Liver (tissue), 9 donors: Measurements from ENCODE around the gene RBFA. TPM values are rescaled to one million over a fixed set of nuclear protein-coding genes. Genes with fewer than 3 reads are reported as not detected.

ENCODE experiments used
- DNase-seq: peaks from one replicate; pipeline ENCODE4 v3.0.0-alpha.2; 2017; ENCODE audit warnings: low spot score
- H3K27ac ChIP-seq, 2 donors: one replicate each; pipeline ENCODE4 v1.7.0; 2013; ENCODE audit warnings: inconsistent platforms in 2 of 2, low read length in 2 of 2, control low read depth in 1 of 2, low read depth in 1 of 2, mild to moderate bottlenecking in 1 of 2
- H3K27me3 ChIP-seq, 4 donors: one replicate each; pipeline versions ENCODE4 v1.6.1 to v1.7.0; 2013; ENCODE audit warnings: low read length in 3 of 4, inconsistent platforms in 1 of 4, mild to moderate bottlenecking in 1 of 4, moderate library complexity in 1 of 4; ENCODE audit not compliant: control insufficient read depth in 4 of 4, insufficient read depth in 4 of 4
- H3K36me3 ChIP-seq, 4 donors: one replicate each; pipeline versions ENCODE4 v1.6.1 to v1.7.0; 2013; ENCODE audit warnings: low read length in 3 of 4, mild to moderate bottlenecking in 3 of 4, low read depth in 1 of 4, moderate library complexity in 1 of 4; ENCODE audit not compliant: control insufficient read depth in 4 of 4, insufficient read depth in 3 of 4
- H3K4me1 ChIP-seq, 4 donors: one replicate each; pipeline versions ENCODE4 v1.6.1 to v1.7.0; 2013; ENCODE audit warnings: low read length in 3 of 4, mild to moderate bottlenecking in 3 of 4, moderate library complexity in 1 of 4; ENCODE audit not compliant: control insufficient read depth in 4 of 4, insufficient read depth in 4 of 4
- H3K4me3 ChIP-seq, 3 donors: one replicate each; pipeline versions ENCODE4 v1.6.1 to v1.7.0; 2013; ENCODE audit warnings: low read length in 3 of 3, control low read depth in 1 of 3, low read depth in 1 of 3, mild to moderate bottlenecking in 1 of 3
- H3K9ac ChIP-seq, 2 donors: one replicate each; pipeline ENCODE4 v1.7.0; 2013; ENCODE audit warnings: low read length in 2 of 2, mild to moderate bottlenecking in 2 of 2, moderate library complexity in 2 of 2, control low read depth in 1 of 2, low read depth in 1 of 2
- H3K9me3 ChIP-seq, 4 donors: one replicate each; pipeline versions ENCODE4 v1.6.1 to v1.7.0; 2013; ENCODE audit warnings: low read length in 3 of 4; ENCODE audit not compliant: control insufficient read depth in 4 of 4
- FOXA1 ChIP-seq: IDR thresholded peaks from 2 replicates; pipeline ENCODE4 v1.6.1; 2016; ENCODE audit warnings: antibody characterized with exemption
- FOXA2 ChIP-seq: IDR thresholded peaks from 2 replicates; pipeline ENCODE4 v1.6.1; 2016; ENCODE audit warnings: antibody characterized with exemption
- GABPA ChIP-seq, 2 donors: IDR thresholded peaks in 1 of 2; conservative IDR thresholded peaks in 1 of 2; 2 replicates each; pipeline ENCODE4 v1.6.1; 2016; ENCODE audit warnings: antibody characterized with exemption in 2 of 2, mild to moderate bottlenecking in 1 of 2, moderate library complexity in 1 of 2
- HNF4A ChIP-seq, 2 donors: conservative IDR thresholded peaks; 2 replicates each; pipeline ENCODE4 v1.6.1; 2016; ENCODE audit warnings: antibody characterized with exemption in 2 of 2, mild to moderate bottlenecking in 2 of 2
- JUND ChIP-seq, 2 donors: IDR thresholded peaks; 2 replicates each; pipeline ENCODE4 v1.6.1; 2016; ENCODE audit warnings: antibody characterized with exemption in 2 of 2
- NR2F2 ChIP-seq: IDR thresholded peaks from 2 replicates; pipeline ENCODE4 v1.6.1; 2016; ENCODE audit warnings: antibody characterized with exemption
- RAD21 ChIP-seq, 2 donors: IDR thresholded peaks; 2 replicates each; pipeline ENCODE4 v1.6.1; 2016; ENCODE audit warnings: antibody characterized with exemption in 2 of 2, mild to moderate bottlenecking in 2 of 2
- RXRA ChIP-seq, 2 donors: IDR thresholded peaks; 2 replicates each; pipeline ENCODE4 v1.6.1; 2017 to 2018; ENCODE audit warnings: antibody characterized with exemption in 2 of 2, mild to moderate bottlenecking in 1 of 2
- TAF1 ChIP-seq: conservative IDR thresholded peaks from 2 replicates; pipeline ENCODE4 v1.6.1; 2016; ENCODE audit warnings: antibody characterized with exemption, mild to moderate bottlenecking
- WGBS: extraction: QIAGEN DNeasy Blood & Tissue Kit; methylation state at CpG from one replicate; pipeline ENCODE4 v1.1.7; 2013; 5-methylcytosine and 5-hydroxymethylcytosine counted together
- polyA plus RNA-seq, 2 donors: library from polyadenylated mRNA; stranded (reverse) in 1 of 2; unstranded in 1 of 2; fragments of 200-250 nt in 1 of 2; fragments of >200 nt in 1 of 2; fragmentation: Nextera tagmentation in 1 of 2; extraction: Ambion mirVana in 1 of 2; gene quantifications; one replicate each; pipeline versions ENCODE4 v1.2.1 to v1.2.3, GENCODE V29; 2013 to 2015
- total RNA-seq, 2 donors: library from RNA; depleted of rRNA; stranded (reverse); fragments of >200 nt; gene quantifications; one replicate each; pipeline ENCODE4 v1.2.3, GENCODE V29; 2014
- TF ChIP-seq, protein P1 (sequence below): IDR thresholded peaks from 2 replicates; pipeline ENCODE4 v1.6.1; 2016; ENCODE audit warnings: antibody characterized with exemption
- TF ChIP-seq, protein P2 (sequence below): IDR thresholded peaks from 2 replicates; pipeline ENCODE4 v1.6.1; 2016; ENCODE audit warnings: antibody characterized with exemption
- TF ChIP-seq, protein P3 (sequence below): IDR thresholded peaks from 2 replicates; pipeline ENCODE4 v1.6.1; 2016; ENCODE audit warnings: antibody characterized with exemption
- TF ChIP-seq, protein P4 (sequence below): fragments of 150-350 bp; IDR thresholded peaks from 2 replicates; pipeline ENCODE4 v1.5.1; 2017; ENCODE audit warnings: improper control_type of control experiment, low read depth, low read length; ENCODE audit not compliant: missing input control
- TF ChIP-seq, protein P5 (sequence below): IDR thresholded peaks from 2 replicates; pipeline ENCODE4 v1.6.1; 2016; ENCODE audit warnings: antibody characterized with exemption, mild to moderate bottlenecking
- donor health status: healthy.
- donor health status: healthy.
- donor health status: healthy.
- donor health status: healthy.
- donor health status: healthy.

Gene RBFA
- total and polyA plus RNA-seq, 4 donors = 20.4 to 31.6 (median 27.0) TPM

DNA sequence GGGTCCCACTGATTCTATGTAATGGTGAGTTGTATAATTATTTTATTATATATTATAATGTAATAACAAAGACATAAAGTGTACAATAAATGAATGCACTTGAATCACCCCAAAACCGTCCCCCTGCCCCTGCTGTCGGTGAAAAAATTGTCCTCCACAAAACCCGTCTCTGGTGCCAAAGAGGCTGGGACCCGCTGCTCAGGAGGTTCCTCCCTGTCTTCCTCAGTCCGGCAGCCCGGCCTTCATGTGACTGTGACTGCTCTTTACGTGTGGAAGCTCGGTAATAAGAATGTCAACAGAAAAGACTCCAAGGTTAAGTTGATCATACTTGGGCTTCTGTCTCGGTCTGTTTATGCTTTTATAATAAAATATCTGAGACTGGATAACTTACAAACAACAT lies 42.1 kb downstream of the RBFA start:
- H3K27ac ChIP-seq = no peak overlapping the region
- H3K9ac ChIP-seq = no peak overlapping the region
- H3K4me1 ChIP-seq = no peaks in the 10 kb centered on the region
- H3K9me3 ChIP-seq = no peaks in the 10 kb centered on the region
- no peaks in the 10 kb centered on the region for H3K36me3 ChIP-seq
- no peak overlapping the region for H3K4me3 ChIP-seq
- DNase-seq = no peak
- WGBS = 95% methylated on average over 9 of the region's 9 CpGs
- H3K27me3 ChIP-seq = no peaks in the 10 kb centered on the region
- no peak for TF ChIP-seq NR2F2
- TF ChIP-seq, protein P1, sequence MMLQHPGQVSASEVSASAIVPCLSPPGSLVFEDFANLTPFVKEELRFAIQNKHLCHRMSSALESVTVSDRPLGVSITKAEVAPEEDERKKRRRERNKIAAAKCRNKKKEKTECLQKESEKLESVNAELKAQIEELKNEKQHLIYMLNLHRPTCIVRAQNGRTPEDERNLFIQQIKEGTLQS = no peak
- TF ChIP-seq HNF4A (conservative IDR thresholded peaks at IDR 0.05) = no peak
- TF ChIP-seq, protein P2, sequence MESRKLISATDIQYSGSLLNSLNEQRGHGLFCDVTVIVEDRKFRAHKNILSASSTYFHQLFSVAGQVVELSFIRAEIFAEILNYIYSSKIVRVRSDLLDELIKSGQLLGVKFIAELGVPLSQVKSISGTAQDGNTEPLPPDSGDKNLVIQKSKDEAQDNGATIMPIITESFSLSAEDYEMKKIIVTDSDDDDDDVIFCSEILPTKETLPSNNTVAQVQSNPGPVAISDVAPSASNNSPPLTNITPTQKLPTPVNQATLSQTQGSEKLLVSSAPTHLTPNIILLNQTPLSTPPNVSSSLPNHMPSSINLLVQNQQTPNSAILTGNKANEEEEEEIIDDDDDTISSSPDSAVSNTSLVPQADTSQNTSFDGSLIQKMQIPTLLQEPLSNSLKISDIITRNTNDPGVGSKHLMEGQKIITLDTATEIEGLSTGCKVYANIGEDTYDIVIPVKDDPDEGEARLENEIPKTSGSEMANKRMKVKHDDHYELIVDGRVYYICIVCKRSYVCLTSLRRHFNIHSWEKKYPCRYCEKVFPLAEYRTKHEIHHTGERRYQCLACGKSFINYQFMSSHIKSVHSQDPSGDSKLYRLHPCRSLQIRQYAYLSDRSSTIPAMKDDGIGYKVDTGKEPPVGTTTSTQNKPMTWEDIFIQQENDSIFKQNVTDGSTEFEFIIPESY = no peak
- no peak for TF ChIP-seq FOXA2
- no peak for TF ChIP-seq FOXA1
- no peak for TF ChIP-seq RAD21 (IDR thresholded peaks at IDR 0.05)
- TF ChIP-seq RXRA (IDR thresholded peaks at IDR 0.05) = no peak
- TF ChIP-seq JUND (IDR thresholded peaks at IDR 0.05) = no peak

DNA sequence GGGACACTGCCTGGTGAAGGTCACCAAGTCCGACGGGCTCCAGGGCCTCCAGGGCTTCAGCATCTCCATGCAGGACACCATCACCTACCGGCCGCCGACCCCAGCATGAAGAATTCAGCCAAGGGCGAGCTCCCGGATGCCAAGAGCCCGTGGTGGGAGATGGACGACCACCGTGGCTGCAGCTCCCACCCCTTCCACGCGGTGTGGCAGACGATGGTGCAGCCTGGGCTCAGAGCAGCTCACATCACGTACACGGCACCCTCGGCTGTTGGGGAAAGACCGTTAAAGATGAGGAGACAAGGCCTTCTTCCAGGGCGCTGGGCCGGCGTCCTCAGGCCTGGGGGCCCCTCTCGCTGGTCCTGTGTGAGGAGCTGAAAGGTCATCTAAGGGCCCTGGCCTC lies 43.6 kb downstream of the RBFA start:
- H3K9me3 ChIP-seq = no peaks in the 10 kb centered on the region
- DNase-seq = no peak
- no peak overlapping the region for H3K27ac ChIP-seq
- H3K27me3 ChIP-seq = no peaks in the 10 kb centered on the region
- H3K36me3 ChIP-seq = no peaks in the 10 kb centered on the region
- H3K4me1 ChIP-seq = no peaks in the 10 kb centered on the region
- no peak for TF ChIP-seq HNF4A (conservative IDR thresholded peaks at IDR 0.05)
- no peak for TF ChIP-seq RAD21 (IDR thresholded peaks at IDR 0.05)
- TF ChIP-seq, protein P3, sequence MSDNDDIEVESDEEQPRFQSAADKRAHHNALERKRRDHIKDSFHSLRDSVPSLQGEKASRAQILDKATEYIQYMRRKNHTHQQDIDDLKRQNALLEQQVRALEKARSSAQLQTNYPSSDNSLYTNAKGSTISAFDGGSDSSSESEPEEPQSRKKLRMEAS = no peak
- no peak for TF ChIP-seq JUND (IDR thresholded peaks at IDR 0.05)
- TF ChIP-seq, protein P1 = no peak
- TF ChIP-seq NR2F2 = no peak
- no peak for TF ChIP-seq GABPA (IDR thresholded peaks at IDR 0.05 in 1 of 2, conservative IDR thresholded peaks at IDR 0.05 in 1 of 2)
- TF ChIP-seq, protein P4, sequence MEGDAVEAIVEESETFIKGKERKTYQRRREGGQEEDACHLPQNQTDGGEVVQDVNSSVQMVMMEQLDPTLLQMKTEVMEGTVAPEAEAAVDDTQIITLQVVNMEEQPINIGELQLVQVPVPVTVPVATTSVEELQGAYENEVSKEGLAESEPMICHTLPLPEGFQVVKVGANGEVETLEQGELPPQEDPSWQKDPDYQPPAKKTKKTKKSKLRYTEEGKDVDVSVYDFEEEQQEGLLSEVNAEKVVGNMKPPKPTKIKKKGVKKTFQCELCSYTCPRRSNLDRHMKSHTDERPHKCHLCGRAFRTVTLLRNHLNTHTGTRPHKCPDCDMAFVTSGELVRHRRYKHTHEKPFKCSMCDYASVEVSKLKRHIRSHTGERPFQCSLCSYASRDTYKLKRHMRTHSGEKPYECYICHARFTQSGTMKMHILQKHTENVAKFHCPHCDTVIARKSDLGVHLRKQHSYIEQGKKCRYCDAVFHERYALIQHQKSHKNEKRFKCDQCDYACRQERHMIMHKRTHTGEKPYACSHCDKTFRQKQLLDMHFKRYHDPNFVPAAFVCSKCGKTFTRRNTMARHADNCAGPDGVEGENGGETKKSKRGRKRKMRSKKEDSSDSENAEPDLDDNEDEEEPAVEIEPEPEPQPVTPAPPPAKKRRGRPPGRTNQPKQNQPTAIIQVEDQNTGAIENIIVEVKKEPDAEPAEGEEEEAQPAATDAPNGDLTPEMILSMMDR = no peak
- TF ChIP-seq, protein P5, sequence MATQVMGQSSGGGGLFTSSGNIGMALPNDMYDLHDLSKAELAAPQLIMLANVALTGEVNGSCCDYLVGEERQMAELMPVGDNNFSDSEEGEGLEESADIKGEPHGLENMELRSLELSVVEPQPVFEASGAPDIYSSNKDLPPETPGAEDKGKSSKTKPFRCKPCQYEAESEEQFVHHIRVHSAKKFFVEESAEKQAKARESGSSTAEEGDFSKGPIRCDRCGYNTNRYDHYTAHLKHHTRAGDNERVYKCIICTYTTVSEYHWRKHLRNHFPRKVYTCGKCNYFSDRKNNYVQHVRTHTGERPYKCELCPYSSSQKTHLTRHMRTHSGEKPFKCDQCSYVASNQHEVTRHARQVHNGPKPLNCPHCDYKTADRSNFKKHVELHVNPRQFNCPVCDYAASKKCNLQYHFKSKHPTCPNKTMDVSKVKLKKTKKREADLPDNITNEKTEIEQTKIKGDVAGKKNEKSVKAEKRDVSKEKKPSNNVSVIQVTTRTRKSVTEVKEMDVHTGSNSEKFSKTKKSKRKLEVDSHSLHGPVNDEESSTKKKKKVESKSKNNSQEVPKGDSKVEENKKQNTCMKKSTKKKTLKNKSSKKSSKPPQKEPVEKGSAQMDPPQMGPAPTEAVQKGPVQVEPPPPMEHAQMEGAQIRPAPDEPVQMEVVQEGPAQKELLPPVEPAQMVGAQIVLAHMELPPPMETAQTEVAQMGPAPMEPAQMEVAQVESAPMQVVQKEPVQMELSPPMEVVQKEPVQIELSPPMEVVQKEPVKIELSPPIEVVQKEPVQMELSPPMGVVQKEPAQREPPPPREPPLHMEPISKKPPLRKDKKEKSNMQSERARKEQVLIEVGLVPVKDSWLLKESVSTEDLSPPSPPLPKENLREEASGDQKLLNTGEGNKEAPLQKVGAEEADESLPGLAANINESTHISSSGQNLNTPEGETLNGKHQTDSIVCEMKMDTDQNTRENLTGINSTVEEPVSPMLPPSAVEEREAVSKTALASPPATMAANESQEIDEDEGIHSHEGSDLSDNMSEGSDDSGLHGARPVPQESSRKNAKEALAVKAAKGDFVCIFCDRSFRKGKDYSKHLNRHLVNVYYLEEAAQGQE = no peak
- TF ChIP-seq TAF1 = no peak
- no peak for TF ChIP-seq RXRA (IDR thresholded peaks at IDR 0.05)
- H3K4me3 ChIP-seq = no peak overlapping the region
- WGBS = 94% methylated on average over 21 of the region's 21 CpGs
- no peak overlapping the region for H3K9ac ChIP-seq

Other genes starting within 250 kb of the RBFA start
- under 1 TPM; 0.08 to 0.23 TPM for gene KCNG2, start 236.5 kb upstream of the RBFA start, total RNA-seq
- under 1 TPM in 1 of 2 donors, not detected in 1; 0.03 TPM for gene KCNG2, start 236.5 kb upstream of the RBFA start, polyA plus RNA-seq
- 10 to 100 TPM; 47.8 to 86.4 TPM for gene SLC66A2, start 82.8 kb upstream of the RBFA start, total RNA-seq
- gene SLC66A2, start 82.8 kb upstream of the RBFA start, polyA plus RNA-seq = 100 to 1,000 TPM in 1 of 2 donors, 10 to 100 TPM in 1; 49.3 to 107 TPM
- 10 to 100 TPM; 12.2 to 31.5 TPM for gene HSBP1L1, start 69.8 kb upstream of the RBFA start, total RNA-seq
- 10 to 100 TPM; 21.3 to 61.0 TPM for gene HSBP1L1, start 69.8 kb upstream of the RBFA start, polyA plus RNA-seq
- gene TXNL4A, start 45.9 kb upstream of the RBFA start, total RNA-seq = 10 to 100 TPM; 18.0 to 23.8 TPM
- gene TXNL4A, start 45.9 kb upstream of the RBFA start, polyA plus RNA-seq = 10 to 100 TPM; 41.8 to 86.2 TPM
- gene ADNP2, start 74.8 kb downstream of the RBFA start, total RNA-seq = 1 to 10 TPM; 9.2 to 9.9 TPM
- gene ADNP2, start 74.8 kb downstream of the RBFA start, polyA plus RNA-seq = 1 to 10 TPM; 2.7 to 3.5 TPM
- 1 to 10 TPM; 2.2 to 2.4 TPM for gene PARD6G, start 213.1 kb downstream of the RBFA start, total RNA-seq
- 1 to 10 TPM in 1 of 2 donors, under 1 TPM in 1; 0.96 to 1.5 TPM for gene PARD6G, start 213.1 kb downstream of the RBFA start, polyA plus RNA-seq